GM12878 (cell line): ENCODE results near the gene HPS5. TPM values are rescaled to one million over a fixed set of nuclear protein-coding genes. Genes with fewer than 3 reads are reported as not detected.

ENCODE experiments used
- BCL3 ChIP-seq: IDR thresholded peaks from 2 replicates; pipeline ENCODE4 v1.6.1; 2011; ENCODE audit warnings: borderline replicate concordance, low read depth, mild to moderate bottlenecking, moderate library complexity, low read length; ENCODE audit not compliant: insufficient read depth, poor library complexity, severe bottlenecking
- BHLHE40 ChIP-seq, 2 experiments: fragments of 450-650 bp in 1 of 2; IDR thresholded peaks; 2 replicates each; pipeline ENCODE4 v1.6.1; 2011 to 2017; ENCODE audit warnings: low read depth in 2 of 2, borderline replicate concordance in 1 of 2, improper control_type of control experiment in 1 of 2, low read length in 1 of 2, mild to moderate bottlenecking in 1 of 2
- CBFB ChIP-seq: IDR thresholded peaks from 2 replicates; pipeline ENCODE4 v1.6.1; 2016; ENCODE audit warnings: antibody characterized with exemption, low read depth
- EZH2 ChIP-seq: IDR thresholded peaks from 2 replicates; pipeline ENCODE4 v1.6.1; 2012; ENCODE audit warnings: low read depth, mild to moderate bottlenecking, control low read depth, inconsistent platforms, low read length, borderline replicate concordance; ENCODE audit not compliant: control insufficient read depth
- IRF5 ChIP-seq: fragments of 450-650 bp; IDR thresholded peaks from 2 replicates; pipeline ENCODE4 v1.6.1; 2017; ENCODE audit warnings: borderline replicate concordance
- MXI1 ChIP-seq: fragments of 150-350 bp; IDR thresholded peaks from 2 replicates; pipeline ENCODE4 v1.6.1; 2011; ENCODE audit warnings: low read depth, mild to moderate bottlenecking, inconsistent platforms, low read length, improper control_type of control experiment
- NFIC ChIP-seq: IDR thresholded peaks from 2 replicates; pipeline ENCODE4 v1.6.1; 2012; ENCODE audit warnings: low read depth, mild to moderate bottlenecking, inconsistent platforms, low read length, moderate library complexity
- NR2C2 ChIP-seq: IDR thresholded peaks from 2 replicates; pipeline ENCODE4 v1.6.1; 2011; ENCODE audit warnings: borderline replicate concordance, low read depth; ENCODE audit not compliant: control insufficient read depth, insufficient read length
- PBX3 ChIP-seq: IDR thresholded peaks from 2 replicates; pipeline ENCODE4 v1.6.1; 2011; ENCODE audit warnings: mild to moderate bottlenecking, low read depth, low read length, moderate library complexity; ENCODE audit not compliant: insufficient replicate concordance
- RAD51 ChIP-seq: fragments of 450-650 bp; IDR thresholded peaks from 2 replicates; pipeline ENCODE4 v1.6.1; 2016; ENCODE audit warnings: moderate library complexity, mild to moderate bottlenecking, inconsistent platforms
- RB1 ChIP-seq: fragments of 450-650 bp; formaldehyde crosslinking; IDR thresholded peaks from 2 replicates; pipeline ENCODE4 v1.6.1; 2017; ENCODE audit warnings: mild to moderate bottlenecking, borderline replicate concordance
- RELB ChIP-seq: fragments of 450-650 bp; IDR thresholded peaks from 2 replicates; pipeline ENCODE4 v1.6.1; 2017; ENCODE audit warnings: low read depth, mild to moderate bottlenecking, moderate library complexity
- RUNX3 ChIP-seq: IDR thresholded peaks from 2 replicates; pipeline ENCODE4 v1.6.1; 2012; ENCODE audit warnings: low read length, inconsistent platforms
- SMC3 ChIP-seq: IDR thresholded peaks from 2 replicates; pipeline ENCODE4 v1.6.1; 2011; ENCODE audit warnings: low read length, improper control_type of control experiment, borderline replicate concordance
- ZNF384 ChIP-seq: IDR thresholded peaks from 2 replicates; pipeline ENCODE4 v1.6.1; 2012; ENCODE audit warnings: low read depth, mild to moderate bottlenecking, low read length, improper control_type of control experiment, borderline replicate concordance
- ZZZ3 ChIP-seq: IDR thresholded peaks from 2 replicates; pipeline ENCODE4 v1.6.1; 2011; ENCODE audit warnings: low read depth; ENCODE audit not compliant: control insufficient read depth, insufficient read length
- polyA plus RNA-seq, 11 experiments: library from polyadenylated mRNA; depleted of rRNA in 4 of 11; unstranded in 6 of 11; stranded (reverse) in 5 of 11; fragments of >200 nt; fragmentation: Nextera tagmentation in 4 of 11; fragmentation: Illumina TruSeq in 1 of 11; extraction: Ambion mirVana in 4 of 11; extraction: Trizol in 1 of 11; gene quantifications; 1 replicate in 1 of 11; 2 replicates in 10 of 11; pipeline versions ENCODE4 v1.2.1 to v1.2.3, GENCODE V29; 2011 to 2016; ENCODE audit warnings: inconsistent platforms in 2 of 11, missing spikeins in 2 of 11, low read depth in 1 of 11
- total RNA-seq, 4 experiments: library from RNA; depleted of rRNA in 3 of 4; stranded (reverse); fragments of >200 nt in 3 of 4; fragmentation: Illumina TruSeq in 1 of 4; extraction: Trizol in 1 of 4; gene quantifications; 2 replicates each; pipeline versions ENCODE4 v1.2.1 to v1.2.3, GENCODE V29; 2013 to 2021
- TF ChIP-seq, protein P1 (sequence below): fragments of 450-650 bp; IDR thresholded peaks from 2 replicates; pipeline ENCODE4 v1.6.1; 2016; ENCODE audit warnings: mild to moderate bottlenecking, moderate library complexity, borderline replicate concordance

Gene HPS5
- total and polyA plus RNA-seq, 10 of the 15 experiments (the other 5 are each of a cell fraction or from before 2014, with no cell fraction given), result 11.9 to 32.6 (median 23.5) TPM

DNA sequence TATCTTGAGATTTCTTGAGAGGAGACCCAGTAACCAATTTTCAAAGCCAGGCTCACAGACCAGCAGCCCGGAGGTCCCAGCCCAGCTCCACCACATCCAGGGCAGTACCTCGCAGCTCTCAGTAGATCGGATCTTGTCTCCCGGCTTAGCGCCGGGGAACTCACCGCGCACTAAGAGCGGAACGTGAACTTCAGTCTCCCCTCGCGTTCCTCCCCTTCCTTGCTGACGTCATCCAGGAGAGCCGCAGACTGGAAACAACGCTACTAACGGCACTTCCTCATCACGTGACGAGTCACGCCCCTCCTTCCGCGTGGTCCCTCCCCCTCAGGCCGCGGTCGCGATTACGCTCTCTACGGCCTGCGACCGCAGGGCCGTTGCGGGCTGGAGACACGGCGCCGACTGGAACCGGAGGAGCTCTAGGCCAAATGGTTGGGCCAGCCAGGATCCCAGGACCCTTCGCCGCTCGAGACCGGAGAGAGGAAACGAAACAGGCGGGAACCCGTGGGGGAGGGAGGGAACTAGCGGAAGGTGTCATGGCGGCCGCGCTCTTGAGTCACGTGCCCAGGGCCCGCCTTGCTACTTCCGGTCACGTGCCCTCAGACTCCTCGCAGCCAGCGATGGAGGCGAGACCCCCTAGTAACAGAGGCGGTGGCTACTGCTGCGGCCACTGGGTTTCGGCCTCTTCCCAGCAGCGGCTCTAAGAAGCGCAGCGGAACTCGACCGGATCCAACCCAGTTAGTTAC lies at the start of gene HPS5, which contains the start of gene GTF2H1 (continued):
- TF ChIP-seq ZNF384, result peak; percentile 6; the same call in 1 of the 2 replicates
- TF ChIP-seq BCL3, result no peak
- TF ChIP-seq IRF5, result no peak
- TF ChIP-seq PBX3, result no peak
- peak; percentile 97 to 100 for TF ChIP-seq BHLHE40 (IDR thresholded peaks at IDR 0.05; ENCODE audit: borderline replicate concordance in 1 of 2, low read depth in 2 of 2, low read length in 1 of 2)
- peak; percentile 82 for TF ChIP-seq RUNX3
- TF ChIP-seq NR2C2, result no peak
- TF ChIP-seq SMC3, result 0 out of 2 replicates have a peak, but pooled peaks have one; percentile 18
- peak; percentile 87 for TF ChIP-seq RELB
- TF ChIP-seq RB1, result peak; percentile 99; the same call in 1 of the 2 replicates
- TF ChIP-seq, protein P1, sequence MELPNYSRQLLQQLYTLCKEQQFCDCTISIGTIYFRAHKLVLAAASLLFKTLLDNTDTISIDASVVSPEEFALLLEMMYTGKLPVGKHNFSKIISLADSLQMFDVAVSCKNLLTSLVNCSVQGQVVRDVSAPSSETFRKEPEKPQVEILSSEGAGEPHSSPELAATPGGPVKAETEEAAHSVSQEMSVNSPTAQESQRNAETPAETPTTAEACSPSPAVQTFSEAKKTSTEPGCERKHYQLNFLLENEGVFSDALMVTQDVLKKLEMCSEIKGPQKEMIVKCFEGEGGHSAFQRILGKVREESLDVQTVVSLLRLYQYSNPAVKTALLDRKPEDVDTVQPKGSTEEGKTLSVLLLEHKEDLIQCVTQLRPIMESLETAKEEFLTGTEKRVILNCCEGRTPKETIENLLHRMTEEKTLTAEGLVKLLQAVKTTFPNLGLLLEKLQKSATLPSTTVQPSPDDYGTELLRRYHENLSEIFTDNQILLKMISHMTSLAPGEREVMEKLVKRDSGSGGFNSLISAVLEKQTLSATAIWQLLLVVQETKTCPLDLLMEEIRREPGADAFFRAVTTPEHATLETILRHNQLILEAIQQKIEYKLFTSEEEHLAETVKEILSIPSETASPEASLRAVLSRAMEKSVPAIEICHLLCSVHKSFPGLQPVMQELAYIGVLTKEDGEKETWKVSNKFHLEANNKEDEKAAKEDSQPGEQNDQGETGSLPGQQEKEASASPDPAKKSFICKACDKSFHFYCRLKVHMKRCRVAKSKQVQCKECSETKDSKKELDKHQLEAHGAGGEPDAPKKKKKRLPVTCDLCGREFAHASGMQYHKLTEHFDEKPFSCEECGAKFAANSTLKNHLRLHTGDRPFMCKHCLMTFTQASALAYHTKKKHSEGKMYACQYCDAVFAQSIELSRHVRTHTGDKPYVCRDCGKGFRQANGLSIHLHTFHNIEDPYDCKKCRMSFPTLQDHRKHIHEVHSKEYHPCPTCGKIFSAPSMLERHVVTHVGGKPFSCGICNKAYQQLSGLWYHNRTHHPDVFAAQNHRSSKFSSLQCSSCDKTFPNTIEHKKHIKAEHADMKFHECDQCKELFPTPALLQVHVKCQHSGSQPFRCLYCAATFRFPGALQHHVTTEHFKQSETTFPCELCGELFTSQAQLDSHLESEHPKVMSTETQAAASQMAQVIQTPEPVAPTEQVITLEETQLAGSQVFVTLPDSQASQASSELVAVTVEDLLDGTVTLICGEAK, result peak; percentile 92
- peak; percentile 95 for TF ChIP-seq CBFB
- TF ChIP-seq EZH2, result no peak
- no peak for TF ChIP-seq ZZZ3
- peak; percentile 100 for TF ChIP-seq RAD51
- peak; percentile 91 for TF ChIP-seq MXI1
- TF ChIP-seq NFIC, result peak; percentile 35; the same call in 1 of the 2 replicates
